Measurements from ENCODE around the gene CALN1. TPM values are rescaled to one million over a fixed set of nuclear protein-coding genes. Genes with fewer than 3 reads are reported as not detected.

Gene CALN1
- total RNA-seq, 4 donors from 2014 or later: 0.04 TPM; not detected in 3

DNA sequence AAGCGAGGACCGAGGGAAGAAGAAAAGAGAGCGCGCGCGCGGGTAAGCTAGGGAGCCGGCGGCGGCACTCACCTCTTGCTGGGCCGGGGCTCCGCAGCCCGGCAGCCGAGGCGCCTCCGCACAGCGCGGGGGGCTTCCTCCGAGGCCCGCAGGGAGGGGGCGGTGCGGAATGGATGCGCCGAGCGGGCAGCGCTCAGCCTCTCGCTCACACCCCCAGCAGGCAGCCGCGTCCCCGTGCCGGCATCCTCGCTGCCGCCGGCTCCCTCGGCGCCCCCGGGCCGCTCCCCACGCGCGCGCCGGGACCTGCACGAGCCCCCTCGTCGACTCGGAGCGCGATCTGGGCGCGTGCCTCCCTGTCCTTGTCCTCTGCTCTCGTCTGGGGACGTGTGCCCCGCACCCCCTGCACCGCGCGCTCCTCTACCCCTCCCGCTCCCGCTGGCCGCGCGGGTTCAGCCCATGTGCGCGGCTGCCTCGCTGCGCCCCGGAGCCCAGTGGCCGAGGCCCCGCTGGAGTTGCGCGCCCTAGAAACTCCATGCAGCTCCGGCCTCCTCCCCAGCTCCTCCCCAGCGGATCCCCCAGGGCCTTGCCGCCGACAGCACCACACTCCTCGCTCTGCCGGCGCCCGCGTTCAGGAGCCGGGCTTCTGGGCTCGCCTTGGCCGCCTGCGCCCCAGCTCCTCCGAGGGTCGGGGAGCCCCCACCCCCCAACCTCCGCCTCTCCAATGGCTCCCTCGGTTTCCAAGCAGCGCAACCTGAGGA, 75.3 kb downstream of the CALN1 start:
- WGBS, 2 donors (ENCODE audit: low coverage in 1 of 2): no CpG with 5 or more reads among the region's 89 CpGs
- Histone ChIP-seq H3K27ac (no peak overlapping the region), H3K36me3 (no peaks in the 10 kb centered on the region), H3K4me3 (peak overlapping the region in 1 of 2 donors; percentile 4), H3K4me1 (peaks cover 0 to 14% (median 0%) of the 10 kb centered on the region in 3 donors), H3K27me3 (peaks cover 63% of the 10 kb centered on the region), H3K9me3 (peaks cover 0 to 10% (median 0%) of the 10 kb centered on the region in 3 donors)
- no peak for ATAC-seq
- TF ChIP-seq POLR2A (IDR thresholded peaks at IDR 0.05) (no peak), POLR2AphosphoS5 (IDR thresholded peaks at IDR 0.05) (no peak), EP300 (IDR thresholded peaks at IDR 0.05) (no peak)
- TF ChIP-seq, protein P1, sequence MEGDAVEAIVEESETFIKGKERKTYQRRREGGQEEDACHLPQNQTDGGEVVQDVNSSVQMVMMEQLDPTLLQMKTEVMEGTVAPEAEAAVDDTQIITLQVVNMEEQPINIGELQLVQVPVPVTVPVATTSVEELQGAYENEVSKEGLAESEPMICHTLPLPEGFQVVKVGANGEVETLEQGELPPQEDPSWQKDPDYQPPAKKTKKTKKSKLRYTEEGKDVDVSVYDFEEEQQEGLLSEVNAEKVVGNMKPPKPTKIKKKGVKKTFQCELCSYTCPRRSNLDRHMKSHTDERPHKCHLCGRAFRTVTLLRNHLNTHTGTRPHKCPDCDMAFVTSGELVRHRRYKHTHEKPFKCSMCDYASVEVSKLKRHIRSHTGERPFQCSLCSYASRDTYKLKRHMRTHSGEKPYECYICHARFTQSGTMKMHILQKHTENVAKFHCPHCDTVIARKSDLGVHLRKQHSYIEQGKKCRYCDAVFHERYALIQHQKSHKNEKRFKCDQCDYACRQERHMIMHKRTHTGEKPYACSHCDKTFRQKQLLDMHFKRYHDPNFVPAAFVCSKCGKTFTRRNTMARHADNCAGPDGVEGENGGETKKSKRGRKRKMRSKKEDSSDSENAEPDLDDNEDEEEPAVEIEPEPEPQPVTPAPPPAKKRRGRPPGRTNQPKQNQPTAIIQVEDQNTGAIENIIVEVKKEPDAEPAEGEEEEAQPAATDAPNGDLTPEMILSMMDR (IDR thresholded peaks at IDR 0.05): no peak

DNA sequence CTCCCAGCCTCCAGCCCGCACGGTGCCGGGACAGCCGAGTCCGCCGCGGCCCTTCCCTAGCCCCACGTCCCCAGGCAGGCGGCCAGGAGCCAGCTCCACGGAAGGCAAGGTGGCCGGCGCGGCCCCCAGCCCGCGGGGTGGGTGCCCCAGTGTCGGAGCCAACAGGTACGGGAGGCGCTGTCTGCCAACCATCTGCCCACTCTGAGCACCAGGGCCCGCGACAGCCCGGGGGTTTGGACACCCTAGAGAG, 75.8 kb downstream of the CALN1 start:
- Histone ChIP-seq H3K4me1 (peaks cover 0 to 14% (median 0%) of the 10 kb centered on the region in 3 donors), H3K36me3 (no peaks in the 10 kb centered on the region), H3K27me3 (peaks cover 60% of the 10 kb centered on the region), H3K27ac (no peak overlapping the region), H3K9me3 (peaks cover 0 to 13% (median 0%) of the 10 kb centered on the region in 3 donors), H3K4me3 (peak overlapping the region in 1 of 2 donors; percentile 4)
- WGBS, 2 donors (ENCODE audit: low coverage in 1 of 2): no CpG with 5 or more reads among the region's 21 CpGs
- TF ChIP-seq, protein P1 (IDR thresholded peaks at IDR 0.05): no peak
- TF ChIP-seq EP300 (IDR thresholded peaks at IDR 0.05) (no peak), POLR2AphosphoS5 (IDR thresholded peaks at IDR 0.05) (no peak), POLR2A (IDR thresholded peaks at IDR 0.05) (no peak)
- no peak for ATAC-seq

DNA sequence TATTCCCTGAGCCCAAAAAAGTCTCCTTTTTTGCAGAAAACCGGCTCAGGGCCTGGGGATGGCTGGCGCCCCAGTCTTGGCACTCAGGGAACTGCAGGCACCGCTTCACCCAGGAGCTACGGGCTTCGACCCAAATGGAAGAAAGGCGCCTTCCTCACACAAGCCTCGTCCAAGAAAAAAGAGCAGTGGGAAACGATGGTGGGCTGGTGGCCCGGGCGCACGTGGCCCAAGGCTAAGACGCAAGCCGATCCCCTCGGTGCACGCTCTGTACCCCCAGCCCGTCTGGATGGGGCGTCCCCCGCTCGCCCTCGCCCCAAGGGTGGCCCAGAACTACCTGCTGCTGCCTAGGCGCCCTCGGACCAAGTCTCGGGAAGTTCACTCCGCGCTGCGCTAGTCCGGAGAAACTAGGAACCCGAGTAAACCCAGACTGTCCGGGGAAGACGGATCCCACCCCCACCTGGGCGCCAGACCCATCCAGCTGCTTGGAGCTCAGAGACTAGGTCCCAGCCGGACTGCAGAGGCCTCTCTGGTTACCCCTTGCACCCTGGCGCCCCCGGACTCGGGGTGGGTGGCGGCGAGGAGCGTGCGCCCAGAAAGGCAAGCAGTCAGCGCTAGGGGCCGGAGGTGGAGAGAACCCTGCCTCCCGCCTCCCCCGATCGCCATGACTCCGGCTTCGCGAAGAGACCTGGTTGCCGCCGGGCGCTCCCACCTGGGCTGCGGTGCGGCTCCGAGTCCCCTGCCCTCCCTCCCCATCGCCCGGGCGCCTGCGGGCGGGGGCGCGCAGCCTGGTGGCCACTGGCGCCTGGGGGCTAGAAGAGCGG, 76.4 kb downstream of the CALN1 start:
- 0% methylated on average over 2 of the region's 62 CpGs for WGBS, 2 donors (ENCODE audit: low coverage in 1 of 2)
- ATAC-seq: no peak
- Histone ChIP-seq H3K9me3 (peaks cover 0 to 13% (median 0%) of the 10 kb centered on the region in 3 donors), H3K4me3 (peak overlapping the region in 1 of 2 donors; percentile 4), H3K27me3 (peaks cover 60% of the 10 kb centered on the region), H3K4me1 (peaks cover 0 to 14% (median 0%) of the 10 kb centered on the region in 3 donors), H3K36me3 (no peaks in the 10 kb centered on the region), H3K27ac (no peak overlapping the region)
- no peak for TF ChIP-seq POLR2A (IDR thresholded peaks at IDR 0.05)
- no peak for TF ChIP-seq POLR2AphosphoS5 (IDR thresholded peaks at IDR 0.05)
- TF ChIP-seq EP300 (IDR thresholded peaks at IDR 0.05): no peak
- TF ChIP-seq, protein P1 (IDR thresholded peaks at IDR 0.05): no peak

DNA sequence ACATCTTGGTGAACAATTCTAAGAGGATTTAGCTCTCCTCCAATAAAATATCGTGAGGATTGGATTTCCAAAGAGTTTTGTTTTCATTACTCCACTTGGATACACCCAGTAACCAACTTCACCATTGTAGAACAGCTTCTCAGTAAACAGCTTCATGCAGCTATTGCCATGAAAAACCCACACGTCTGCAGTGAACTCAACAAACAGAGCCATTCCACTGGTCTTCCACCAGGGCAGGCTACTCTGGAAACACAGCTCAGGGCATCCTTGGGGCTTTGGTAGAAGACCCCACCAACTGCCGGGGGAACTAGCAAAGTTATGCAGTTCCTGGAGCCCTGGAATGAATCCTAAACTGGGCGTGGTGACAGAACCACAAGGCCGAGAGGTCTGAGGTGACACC, 77.4 kb downstream of the CALN1 start:
- peaks cover 0 to 14% (median 0%) of the 10 kb centered on the region in 3 donors for H3K4me1 ChIP-seq
- H3K4me3 ChIP-seq: no peak overlapping the region
- TF ChIP-seq POLR2A (IDR thresholded peaks at IDR 0.05): no peak
- TF ChIP-seq, protein P1 (IDR thresholded peaks at IDR 0.05): no peak
- no peak for TF ChIP-seq POLR2AphosphoS5 (IDR thresholded peaks at IDR 0.05)
- TF ChIP-seq EP300 (IDR thresholded peaks at IDR 0.05): no peak
- H3K27ac ChIP-seq: no peak overlapping the region
- WGBS, 2 donors (ENCODE audit: low coverage in 1 of 2): 86 to 89% methylated on average over 1 of the region's 5 CpGs
- H3K27me3 ChIP-seq: peaks cover 60% of the 10 kb centered on the region
- H3K9me3 ChIP-seq: peaks cover 0 to 13% (median 0%) of the 10 kb centered on the region in 3 donors
- ATAC-seq: no peak
- H3K36me3 ChIP-seq: no peaks in the 10 kb centered on the region

All from gastroesophageal sphincter (tissue), 4 donors.